Occipital lobe (tissue), 2 donors: Measurements from ENCODE around the gene MOB3A. TPM values are rescaled to one million over a fixed set of nuclear protein-coding genes. Genes with fewer than 3 reads are reported as not detected.

Source experiments
- DNase-seq: peaks from one replicate; lab custom pipeline; 2025; lab: John Stamatoyannopoulos, UW
- total RNA-seq: library from RNA; depleted of rRNA; stranded (reverse); fragments of >200 nt; gene quantifications from one replicate; pipeline ENCODE4 v1.2.3, GENCODE V29; 2014

The MOB3A gene
- total RNA-seq, 1 donor from 2014 or later, result 14.2 TPM

- DNase-seq, result no peak
Measured at GRCh38 chr19:2081873-2082810, 14.0 kb downstream of the MOB3A start.

- no peak for DNase-seq
Measured at GRCh38 chr19:2080336-2080988, 15.7 kb downstream of the MOB3A start.

- DNase-seq, result no peak
Measured at GRCh38 chr19:2079865-2080301, 16.2 kb downstream of the MOB3A start.

GRCh38 chr19:2079076-2079864 is 16.9 kb downstream of the MOB3A start:
- no peak for DNase-seq

GRCh38 chr19:2077833-2078619 is 18.1 kb downstream of the MOB3A start:
- no peak for DNase-seq

GRCh38 chr19:2077398-2077797 is 18.7 kb downstream of the MOB3A start:
- no peak for DNase-seq

- DNase-seq, result no peak
Measured at GRCh38 chr19:2076526-2076944, 19.6 kb downstream of the MOB3A start.

- no peak for DNase-seq
Measured at GRCh38 chr19:2072757-2073551, 23.2 kb downstream of the MOB3A start.

- DNase-seq, result no peak
Measured at GRCh38 chr19:2070986-2071673, 25.0 kb downstream of the MOB3A start.

- no peak for DNase-seq
Measured at GRCh38 chr19:2070436-2070827, 25.7 kb downstream of the MOB3A start.

- peak; percentile 54 for DNase-seq
Measured at GRCh38 chr19:2064788-2065524, 31.2 kb downstream of the MOB3A start.

- DNase-seq, result no peak
Measured at GRCh38 chr19:2064395-2064787, 31.7 kb downstream of the MOB3A start.

GRCh38 chr19:2063824-2064223 is 32.3 kb downstream of the MOB3A start:
- no peak for DNase-seq

- no peak for DNase-seq
Measured at GRCh38 chr19:2062770-2063169, 33.4 kb downstream of the MOB3A start.

- DNase-seq, result no peak
Measured at GRCh38 chr19:2062389-2062729, 33.8 kb downstream of the MOB3A start.

GRCh38 chr19:2061495-2062388 is 34.4 kb downstream of the MOB3A start:
- peak; percentile 96 for DNase-seq

GRCh38 chr19:2060884-2061494 is 35.1 kb downstream of the MOB3A start:
- peak; percentile 74 for DNase-seq
